ENCODE measurements around the gene MDH1. TPM values are rescaled to one million over a fixed set of nuclear protein-coding genes. Genes with fewer than 3 reads are reported as not detected.
"Not testable (repeated sequence)": the region's sequence is repeated elsewhere in the genome, so short reads cannot be mapped to it uniquely, and the experiment has no call there.

The MDH1 gene
- total RNA-seq, 2 experiments from 2014 or later, result 235 to 241 TPM

DNA sequence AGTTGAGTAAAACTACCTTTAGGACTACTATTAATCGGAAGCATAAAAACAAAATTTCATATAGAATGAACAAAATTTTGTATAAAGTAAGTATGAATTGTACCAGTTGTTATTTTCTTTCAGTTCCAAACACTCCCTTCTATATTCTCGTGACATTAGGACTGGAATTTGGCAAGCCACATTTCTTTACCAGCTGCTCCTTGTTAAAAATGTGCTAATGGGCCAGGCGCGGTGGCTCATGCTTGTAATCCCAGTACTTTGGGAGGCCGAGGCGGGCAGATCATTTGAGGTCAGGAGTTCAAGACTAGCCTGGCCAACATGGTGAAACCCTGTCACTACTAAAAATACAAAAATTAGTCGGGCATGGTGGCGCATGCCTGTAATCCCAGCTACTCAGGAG lies 20.1 kb downstream of the MDH1 start:
- DNase-seq, H3K4me3 Mint-ChIP-seq, H3K27ac Mint-ChIP-seq, H3K9me3 Mint-ChIP-seq, H3K27me3 Mint-ChIP-seq, H3K4me1 Mint-ChIP-seq: not testable (repeated sequence)
- peaks cover 16% of the 10 kb centered on the region for H3K36me3 Mint-ChIP-seq

DNA sequence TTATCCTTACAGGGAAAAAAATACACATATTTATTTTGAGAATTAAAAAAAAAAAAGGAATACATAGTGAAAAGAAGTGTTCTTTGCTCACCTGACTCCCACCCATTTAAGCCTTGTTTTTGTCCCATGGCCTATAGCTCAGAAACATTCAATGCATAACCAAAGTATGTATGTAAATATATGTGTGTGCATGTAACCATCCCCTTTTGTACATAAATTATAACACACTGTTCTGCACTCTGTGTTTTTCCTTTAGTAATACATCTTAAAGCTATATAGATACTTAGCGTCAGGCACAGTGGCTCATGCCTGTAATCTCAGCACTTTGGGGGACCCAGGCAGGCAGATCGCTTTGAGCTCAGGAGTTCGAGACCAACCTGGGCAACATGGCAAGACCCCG lies 21.8 kb downstream of the MDH1 start:
- Mint-ChIP-seq H3K9me3 (no peaks in the 10 kb centered on the region), H3K27me3 (peaks cover under 1% of the 10 kb centered on the region), H3K4me1 (peaks cover 2% of the 10 kb centered on the region), H3K4me3 (no peak overlapping the region), H3K36me3 (peaks cover 16% of the 10 kb centered on the region), H3K27ac (no peak overlapping the region)
- DNase-seq, result no peak

GRCh38 chr2:63613391-63613901 lies 24.7 kb downstream of the MDH1 start:
- Mint-ChIP-seq H3K27me3 (peaks cover 4% of the 10 kb centered on the region), H3K4me3 (no peak overlapping the region), H3K27ac (no peak overlapping the region), H3K36me3 (no peaks in the 10 kb centered on the region), H3K9me3 (no peaks in the 10 kb centered on the region), H3K4me1 (peaks cover 2% of the 10 kb centered on the region)
- DNase-seq, result no peak

- Mint-ChIP-seq H3K36me3 (no peaks in the 10 kb centered on the region), H3K27ac (no peak overlapping the region), H3K9me3 (no peaks in the 10 kb centered on the region), H3K4me3 (no peak overlapping the region), H3K27me3 (peaks cover 4% of the 10 kb centered on the region), H3K4me1 (peaks cover 2% of the 10 kb centered on the region)
- DNase-seq, result no peak
Observed at GRCh38 chr2:63614448-63614968, 25.7 kb downstream of the MDH1 start.

DNA sequence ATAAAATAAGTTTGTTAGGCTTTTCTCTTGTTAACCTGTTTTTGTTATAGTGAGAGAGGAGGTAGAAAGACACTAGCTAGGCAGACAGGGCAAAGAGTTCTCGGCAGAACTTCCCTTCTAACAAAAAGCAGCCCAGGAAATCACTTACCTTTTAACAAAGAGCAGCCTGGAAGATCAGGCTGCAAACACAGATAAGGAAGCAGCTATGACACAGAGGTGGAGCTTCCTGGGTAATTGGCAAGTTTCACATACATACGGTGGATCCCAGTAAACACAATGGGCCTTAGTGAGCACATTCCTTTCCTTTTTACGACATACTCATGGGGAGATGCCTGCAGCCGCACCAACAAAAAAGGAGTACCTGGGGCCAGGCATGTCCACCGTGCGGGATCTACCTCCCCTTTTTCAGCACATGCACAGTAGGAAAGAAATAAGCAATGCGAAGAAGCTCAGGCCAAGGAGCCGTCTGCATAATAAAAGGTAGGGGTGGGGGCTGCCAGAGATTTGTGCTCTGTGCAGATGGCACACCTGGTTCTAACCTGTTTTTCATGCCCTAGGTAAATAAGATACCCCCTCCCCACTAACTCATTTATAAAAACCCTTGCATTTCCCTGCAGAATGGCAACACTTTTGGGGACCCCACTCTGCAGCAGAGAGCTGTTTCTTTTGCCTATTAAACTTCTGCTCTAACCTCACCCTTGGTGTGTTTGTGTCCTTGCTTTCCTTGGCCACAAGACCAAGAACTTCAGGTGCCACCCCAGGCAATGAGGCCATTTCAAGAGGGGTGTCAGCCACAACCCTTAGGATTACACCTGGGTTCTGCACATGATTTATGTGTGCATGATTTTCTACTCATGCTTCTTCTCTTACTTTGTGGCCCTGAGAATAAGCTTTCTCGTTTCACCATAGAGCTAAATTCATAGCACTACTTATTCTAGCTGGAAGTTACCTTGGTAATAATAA lies 26.5 kb downstream of the MDH1 start:
- Mint-ChIP-seq H3K36me3 (no peaks in the 10 kb centered on the region), H3K4me3 (no peak overlapping the region), H3K9me3 (no peaks in the 10 kb centered on the region), H3K27ac (no peak overlapping the region), H3K27me3 (peaks cover 4% of the 10 kb centered on the region), H3K4me1 (no peaks in the 10 kb centered on the region)
- no peak for DNase-seq

- no peaks in the 10 kb centered on the region for H3K36me3 Mint-ChIP-seq
- H3K27me3 Mint-ChIP-seq, result peaks cover 4% of the 10 kb centered on the region
- no peaks in the 10 kb centered on the region for H3K9me3 Mint-ChIP-seq
- no peak overlapping the region for H3K27ac Mint-ChIP-seq
- DNase-seq, result no peak
- H3K4me3 Mint-ChIP-seq, result no peak overlapping the region
- H3K4me1 Mint-ChIP-seq, result no peaks in the 10 kb centered on the region
Observed at GRCh38 chr2:63617366-63617765, 28.6 kb downstream of the MDH1 start.

GRCh38 chr2:63619328-63619727 lies 30.6 kb downstream of the MDH1 start:
- DNase-seq, result no peak
- H3K4me3 Mint-ChIP-seq, result no peak overlapping the region
- no peaks in the 10 kb centered on the region for H3K9me3 Mint-ChIP-seq
- H3K27ac Mint-ChIP-seq, result no peak overlapping the region
- H3K4me1 Mint-ChIP-seq, result no peaks in the 10 kb centered on the region
- H3K27me3 Mint-ChIP-seq, result peaks cover 4% of the 10 kb centered on the region
- H3K36me3 Mint-ChIP-seq, result no peaks in the 10 kb centered on the region

DNA sequence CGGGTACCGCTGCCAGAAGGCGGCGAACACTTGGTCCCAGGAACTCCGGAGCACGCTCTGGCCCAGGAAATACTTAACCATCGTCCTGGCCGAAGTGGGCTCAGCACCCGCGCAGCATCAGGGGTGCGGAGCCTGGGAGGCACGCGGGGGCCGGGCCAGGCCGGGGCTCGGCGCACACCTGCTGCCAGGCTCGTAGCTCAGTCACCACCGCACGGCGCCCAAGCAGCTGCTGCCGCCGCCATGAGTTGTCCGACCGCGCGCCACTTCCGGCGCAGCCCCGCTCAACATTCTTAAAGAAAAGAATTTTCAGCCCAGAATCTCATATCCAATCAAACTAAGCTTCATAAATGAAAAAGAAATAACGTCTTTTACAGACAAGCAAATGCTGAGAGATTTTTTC lies 34.0 kb downstream of the MDH1 start:
- no peak for DNase-seq
- no peak overlapping the region for H3K27ac Mint-ChIP-seq
- no peaks in the 10 kb centered on the region for H3K4me1 Mint-ChIP-seq
- no peaks in the 10 kb centered on the region for H3K27me3 Mint-ChIP-seq
- H3K36me3 Mint-ChIP-seq, result no peaks in the 10 kb centered on the region
- H3K4me3 Mint-ChIP-seq, result no peak overlapping the region
- no peaks in the 10 kb centered on the region for H3K9me3 Mint-ChIP-seq

- H3K4me1 Mint-ChIP-seq, H3K27ac Mint-ChIP-seq, H3K27me3 Mint-ChIP-seq, H3K36me3 Mint-ChIP-seq, DNase-seq, H3K4me3 Mint-ChIP-seq, H3K9me3 Mint-ChIP-seq: not testable (repeated sequence)
Observed at GRCh38 chr2:63623763-63624162, 35.0 kb downstream of the MDH1 start.

GRCh38 chr2:63627866-63628265 lies 39.1 kb downstream of the MDH1 start:
- H3K27me3 Mint-ChIP-seq, result no peaks in the 10 kb centered on the region
- peaks cover 14% of the 10 kb centered on the region for H3K9me3 Mint-ChIP-seq
- H3K4me1 Mint-ChIP-seq, result no peaks in the 10 kb centered on the region

GRCh38 chr2:63628403-63628942 lies 39.7 kb downstream of the MDH1 start:
- H3K27ac Mint-ChIP-seq, result no peak overlapping the region
- H3K4me1 Mint-ChIP-seq, result no peaks in the 10 kb centered on the region
- H3K4me3 Mint-ChIP-seq, result no peak overlapping the region
- peaks cover 6% of the 10 kb centered on the region for H3K36me3 Mint-ChIP-seq
- no peaks in the 10 kb centered on the region for H3K27me3 Mint-ChIP-seq
- DNase-seq, result no peak
- peaks cover 15% of the 10 kb centered on the region for H3K9me3 Mint-ChIP-seq

More at GRCh38 chr2:63627866-63628265, 39.1 kb downstream of the MDH1 start:
- H3K27ac Mint-ChIP-seq, result no peak overlapping the region
- no peak for DNase-seq
- peaks cover 6% of the 10 kb centered on the region for H3K36me3 Mint-ChIP-seq
- no peak overlapping the region for H3K4me3 Mint-ChIP-seq

- H3K4me3 Mint-ChIP-seq, result no peak overlapping the region
Observed at GRCh38 chr2:63631501-63631900, 42.7 kb downstream of the MDH1 start.

DNA sequence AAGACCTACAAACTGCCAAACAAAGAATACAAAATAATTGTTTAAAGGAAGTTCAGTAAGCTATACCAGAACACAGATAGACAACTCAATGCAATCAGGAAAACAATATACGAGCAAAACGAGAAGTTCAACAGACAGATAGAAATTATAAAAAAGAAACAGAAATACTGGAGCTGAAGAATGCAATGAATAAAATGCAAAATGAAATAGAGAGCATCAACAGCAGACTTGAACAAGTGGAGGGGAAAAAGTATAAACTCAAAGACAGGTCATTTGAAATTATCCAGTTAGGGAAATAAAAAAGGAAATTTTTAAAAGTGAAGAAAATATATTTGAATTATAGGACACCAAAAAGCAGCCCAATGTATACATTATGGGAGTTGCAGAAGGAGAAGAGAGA lies 43.6 kb downstream of the MDH1 start:
- Mint-ChIP-seq H3K9me3 (peaks cover 29% of the 10 kb centered on the region), H3K4me3 (no peak overlapping the region), H3K27me3 (no peaks in the 10 kb centered on the region), H3K36me3 (peaks cover 9% of the 10 kb centered on the region), H3K27ac (no peak overlapping the region), H3K4me1 (no peaks in the 10 kb centered on the region)
- DNase-seq, result no peak

More at GRCh38 chr2:63631501-63631900, 42.7 kb downstream of the MDH1 start:
- Mint-ChIP-seq H3K27ac (no peak overlapping the region), H3K27me3 (no peaks in the 10 kb centered on the region), H3K36me3 (peaks cover 8% of the 10 kb centered on the region), H3K9me3 (peaks cover 28% of the 10 kb centered on the region), H3K4me1 (no peaks in the 10 kb centered on the region)
- no peak for DNase-seq

DNA sequence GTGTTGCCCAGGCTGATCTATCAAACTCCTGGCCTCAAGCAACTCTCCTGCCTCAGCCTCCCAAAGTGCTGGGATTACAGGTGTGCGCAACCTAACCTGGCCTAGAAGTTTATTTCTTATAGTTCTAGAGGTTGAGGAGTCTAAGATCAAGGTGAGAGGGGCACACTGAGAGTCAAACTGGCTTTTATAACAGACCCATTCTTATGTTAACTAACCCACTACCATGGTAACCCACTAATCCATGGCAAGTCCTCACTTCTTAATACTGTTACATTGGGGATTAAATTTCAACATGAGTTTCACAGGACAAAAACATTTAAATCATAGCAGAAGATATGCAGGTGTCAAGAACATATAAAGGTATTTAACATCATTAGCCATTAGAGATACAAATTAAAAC lies 50.6 kb downstream of the MDH1 start:
- peaks cover 2% of the 10 kb centered on the region for H3K36me3 Mint-ChIP-seq
- no peak overlapping the region for H3K4me3 Mint-ChIP-seq
- no peak for DNase-seq
- peaks cover 15% of the 10 kb centered on the region for H3K27me3 Mint-ChIP-seq
- H3K4me1 Mint-ChIP-seq, result no peaks in the 10 kb centered on the region
- no peak overlapping the region for H3K27ac Mint-ChIP-seq
- H3K9me3 Mint-ChIP-seq, result peaks cover 13% of the 10 kb centered on the region

- Mint-ChIP-seq H3K27me3 (peaks cover 15% of the 10 kb centered on the region), H3K4me3 (no peak overlapping the region), H3K36me3 (no peaks in the 10 kb centered on the region), H3K4me1 (no peaks in the 10 kb centered on the region), H3K27ac (no peak overlapping the region), H3K9me3 (no peaks in the 10 kb centered on the region)
- no peak for DNase-seq
Observed at GRCh38 chr2:63642946-63643345, 54.2 kb downstream of the MDH1 start.
